Vagina (tissue), 2 donors: Measurements from ENCODE around the gene GPR42. TPM values are rescaled to one million over a fixed set of nuclear protein-coding genes. Genes with fewer than 3 reads are reported as not detected.

Source experiments
- DNase-seq, 2 donors: peaks; one replicate each; pipeline ENCODE4 v3.0.0-alpha.2; 2017; ENCODE audit errors: extremely low spot score in 2 of 2
- H3K27ac ChIP-seq: fragments of 200-600 bp; sonication (generic); one replicate; pipeline ENCODE4 v1.5.1; 2019
- H3K27me3 ChIP-seq: fragments of 200-600 bp; sonication (generic); one replicate; pipeline ENCODE4 v1.5.1; 2019
- H3K36me3 ChIP-seq, 2 donors: fragments of 200-600 bp; sonication (generic); one replicate each; pipeline ENCODE4 v1.5.1; 2017 to 2019
- H3K4me1 ChIP-seq: fragments of 200-600 bp; sonication (generic); one replicate; pipeline ENCODE4 v1.5.1; 2019
- H3K4me3 ChIP-seq, 2 donors: fragments of 200-600 bp; sonication (generic); 1 replicate in 1 of 2; 2 replicates in 1 of 2; pipeline ENCODE4 v1.5.1; 2016 to 2019
- H3K9me3 ChIP-seq: fragments of 200-600 bp; sonication (generic); one replicate; pipeline ENCODE4 v1.5.1; 2019
- CTCF ChIP-seq, 3 experiments: fragments of 450-650 bp in 2 of 3; fragments of 200-600 bp in 1 of 3; sonication (generic) in 1 of 3; IDR thresholded peaks; one replicate each; pipeline ENCODE4 v1.5.1; 2017 to 2019; ENCODE audit warnings: antibody characterized with exemption in 3 of 3, mild to moderate bottlenecking in 2 of 3, moderate library complexity in 2 of 3
- POLR2A ChIP-seq, 2 donors: fragments of 450-650 bp; IDR thresholded peaks; one replicate each; pipeline ENCODE4 v1.6.1; 2017; ENCODE audit warnings: antibody characterized with exemption in 2 of 2, mild to moderate bottlenecking in 2 of 2, moderate library complexity in 2 of 2
- POLR2AphosphoS5 ChIP-seq, 2 donors: sonication (generic); formaldehyde crosslinking; IDR thresholded peaks; one replicate each; pipeline ENCODE4 v1.9.0; 2017; ENCODE audit warnings: antibody characterized with exemption in 2 of 2, mild to moderate bottlenecking in 2 of 2, low read depth in 1 of 2; ENCODE audit not compliant: insufficient read depth in 1 of 2
- intact Hi-C: fragments of 100-400 bp; cut with DNase I; formaldehyde crosslinking; loops from one replicate; pipeline ENCODE4 v1.15.1; 2023
- total RNA-seq: library from RNA; depleted of rRNA; stranded (reverse); fragments of >200 nt; gene quantifications from one replicate; pipeline ENCODE4 v1.2.3, GENCODE V29; 2016

The GPR42 gene
- total RNA-seq, 1 donor from 2014 or later = not detected

GRCh38 chr19:35336166-35336955, 34.5 kb upstream of the GPR42 start:
- Histone ChIP-seq H3K9me3 (no peaks in the 10 kb centered on the region), H3K4me3 (no peak overlapping the region), H3K4me1 (no peaks in the 10 kb centered on the region), H3K27ac (no peak overlapping the region), H3K36me3 (no peaks in the 10 kb centered on the region), H3K27me3 (no peaks in the 10 kb centered on the region)
- TF ChIP-seq CTCF (IDR thresholded peaks at IDR 0.05) (no peak), POLR2AphosphoS5 (IDR thresholded peaks at IDR 0.05; ENCODE audit: insufficient read depth in 1 of 2, low read depth in 1 of 2) (no peak)
- intact Hi-C loops = no loop called here
- DNase-seq = no peak

- Histone ChIP-seq H3K4me1 (no peaks in the 10 kb centered on the region), H3K27me3 (no peaks in the 10 kb centered on the region), H3K9me3 (no peaks in the 10 kb centered on the region), H3K36me3 (no peaks in the 10 kb centered on the region), H3K27ac (no peak overlapping the region), H3K4me3 (no peak overlapping the region)
- intact Hi-C loops = no loop called here
- DNase-seq = no peak
- no peak for TF ChIP-seq CTCF (IDR thresholded peaks at IDR 0.05)
- TF ChIP-seq POLR2AphosphoS5 (IDR thresholded peaks at IDR 0.05; ENCODE audit: insufficient read depth in 1 of 2, low read depth in 1 of 2) = no peak
- TF ChIP-seq POLR2A (IDR thresholded peaks at IDR 0.05) = no peak
These were observed 33.5 kb upstream of the GPR42 start for GRCh38 chr19:35337097-35337983.

- Histone ChIP-seq H3K27ac (no peak overlapping the region), H3K36me3 (no peaks in the 10 kb centered on the region), H3K4me3 (no peak overlapping the region), H3K4me1 (no peaks in the 10 kb centered on the region), H3K27me3 (no peaks in the 10 kb centered on the region), H3K9me3 (no peaks in the 10 kb centered on the region)
- no peak for DNase-seq
- intact Hi-C loops = no loop called here
- TF ChIP-seq CTCF (IDR thresholded peaks at IDR 0.05) (no peak), POLR2A (IDR thresholded peaks at IDR 0.05) (no peak), POLR2AphosphoS5 (IDR thresholded peaks at IDR 0.05; ENCODE audit: insufficient read depth in 1 of 2, low read depth in 1 of 2) (no peak)
These were observed 32.9 kb upstream of the GPR42 start for GRCh38 chr19:35337984-35338296.

- no peak for TF ChIP-seq POLR2A (IDR thresholded peaks at IDR 0.05)
- TF ChIP-seq POLR2AphosphoS5 (IDR thresholded peaks at IDR 0.05; ENCODE audit: insufficient read depth in 1 of 2, low read depth in 1 of 2) = no peak
- TF ChIP-seq CTCF (IDR thresholded peaks at IDR 0.05) = no peak
- intact Hi-C loops = no loop called here
- Histone ChIP-seq H3K36me3 (no peaks in the 10 kb centered on the region), H3K9me3 (no peaks in the 10 kb centered on the region), H3K4me3 (no peak overlapping the region), H3K27me3 (no peaks in the 10 kb centered on the region), H3K27ac (no peak overlapping the region), H3K4me1 (no peaks in the 10 kb centered on the region)
- no peak for DNase-seq
These were observed 30.4 kb upstream of the GPR42 start for GRCh38 chr19:35340431-35340830.

- Histone ChIP-seq H3K27ac (no peak overlapping the region), H3K36me3 (no peaks in the 10 kb centered on the region), H3K4me3 (no peak overlapping the region), H3K27me3 (no peaks in the 10 kb centered on the region), H3K4me1 (no peaks in the 10 kb centered on the region), H3K9me3 (no peaks in the 10 kb centered on the region)
- no peak for TF ChIP-seq POLR2A (IDR thresholded peaks at IDR 0.05)
- TF ChIP-seq POLR2AphosphoS5 (IDR thresholded peaks at IDR 0.05; ENCODE audit: insufficient read depth in 1 of 2, low read depth in 1 of 2) = no peak
- TF ChIP-seq CTCF (IDR thresholded peaks at IDR 0.05) = no peak
- DNase-seq = no peak
- intact Hi-C loops = no loop called here
These were observed 29.9 kb upstream of the GPR42 start for GRCh38 chr19:35341006-35341405.
